ENCODE measurements around the gene ITGB3. TPM values are rescaled to one million over a fixed set of nuclear protein-coding genes. Genes with fewer than 3 reads are reported as not detected.

Gene ITGB3
- total and polyA plus RNA-seq, 10 donors = 0.30 to 56.0 (median 31.1) TPM

GRCh38 chr17:47318197-47318918 is 64.7 kb downstream of the ITGB3 start:
- H3K36me3 ChIP-seq = no peaks in the 10 kb centered on the region
- no peak for TF ChIP-seq POLR2AphosphoS5 (IDR thresholded peaks at IDR 0.05)
- no peak for TF ChIP-seq POLR2A (IDR thresholded peaks at IDR 0.05)
- H3K27ac ChIP-seq = no peak overlapping the region
- intact Hi-C loops (cut with DNase I; ENCODE audit: low total_unique reads) = loop anchor here (5.0 kb wide), 1 partner anchor 86 kb away; no protein-coding TSS in a partner anchor
- 89 to 98% (median 91%) methylated on average over 3 of the region's 3 CpGs for WGBS, 5 donors
- H3K27me3 ChIP-seq (replicated peaks in 1 of 7) = no peaks in the 10 kb centered on the region
- H3K9me3 ChIP-seq = peaks cover 0 to 4% (median 0%) of the 10 kb centered on the region in 8 donors
- no peak overlapping the region for H3K4me3 ChIP-seq
- H3K4me1 ChIP-seq = peaks cover 0 to 23% (median 17%) of the 10 kb centered on the region in 6 donors
- DNase-seq = no peak

DNA sequence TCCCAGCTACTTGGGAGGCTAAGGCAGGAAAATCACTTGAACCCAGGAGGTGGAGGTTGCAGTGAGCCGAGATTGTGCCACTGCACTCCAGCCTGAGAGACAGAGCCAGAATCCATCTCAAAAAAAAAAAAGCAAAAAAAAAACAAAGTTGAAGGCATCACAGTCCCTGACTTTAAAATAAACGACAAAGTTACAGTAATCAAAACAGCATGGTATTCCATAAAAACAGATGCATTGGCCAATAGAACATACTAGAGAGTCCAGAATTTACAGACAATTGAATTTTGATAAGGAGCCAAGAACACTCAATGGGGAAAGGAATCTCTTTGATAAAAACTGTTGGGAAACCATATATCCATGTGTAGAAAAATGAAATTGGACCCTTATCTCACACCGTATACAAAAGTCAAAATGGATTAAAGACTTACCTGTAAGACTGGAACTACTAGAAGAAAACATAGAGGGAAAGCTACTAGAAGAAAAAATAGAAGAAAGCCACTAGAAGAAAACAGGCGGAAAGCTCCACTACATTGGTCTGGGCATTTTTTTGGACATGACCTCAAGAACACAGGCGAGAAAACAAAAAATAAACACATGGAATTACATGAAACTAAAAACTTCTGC is 67.4 kb downstream of the ITGB3 start:
- no peak overlapping the region for H3K4me3 ChIP-seq
- no peaks in the 10 kb centered on the region for H3K27me3 ChIP-seq (replicated peaks in 1 of 7)
- 75 to 90% (median 79%) methylated on average over 5 of the region's 5 CpGs for WGBS, 5 donors
- peaks cover 0 to 4% (median 0%) of the 10 kb centered on the region in 8 donors for H3K9me3 ChIP-seq
- intact Hi-C loops (cut with DNase I; ENCODE audit: low total_unique reads) = no loop called here
- H3K4me1 ChIP-seq = peaks cover 0 to 23% (median 13%) of the 10 kb centered on the region in 6 donors
- H3K27ac ChIP-seq = no peak overlapping the region
- H3K36me3 ChIP-seq = no peaks in the 10 kb centered on the region
- TF ChIP-seq POLR2A (IDR thresholded peaks at IDR 0.05) (no peak), POLR2AphosphoS5 (IDR thresholded peaks at IDR 0.05) (no peak)
- TF ChIP-seq, protein P1, sequence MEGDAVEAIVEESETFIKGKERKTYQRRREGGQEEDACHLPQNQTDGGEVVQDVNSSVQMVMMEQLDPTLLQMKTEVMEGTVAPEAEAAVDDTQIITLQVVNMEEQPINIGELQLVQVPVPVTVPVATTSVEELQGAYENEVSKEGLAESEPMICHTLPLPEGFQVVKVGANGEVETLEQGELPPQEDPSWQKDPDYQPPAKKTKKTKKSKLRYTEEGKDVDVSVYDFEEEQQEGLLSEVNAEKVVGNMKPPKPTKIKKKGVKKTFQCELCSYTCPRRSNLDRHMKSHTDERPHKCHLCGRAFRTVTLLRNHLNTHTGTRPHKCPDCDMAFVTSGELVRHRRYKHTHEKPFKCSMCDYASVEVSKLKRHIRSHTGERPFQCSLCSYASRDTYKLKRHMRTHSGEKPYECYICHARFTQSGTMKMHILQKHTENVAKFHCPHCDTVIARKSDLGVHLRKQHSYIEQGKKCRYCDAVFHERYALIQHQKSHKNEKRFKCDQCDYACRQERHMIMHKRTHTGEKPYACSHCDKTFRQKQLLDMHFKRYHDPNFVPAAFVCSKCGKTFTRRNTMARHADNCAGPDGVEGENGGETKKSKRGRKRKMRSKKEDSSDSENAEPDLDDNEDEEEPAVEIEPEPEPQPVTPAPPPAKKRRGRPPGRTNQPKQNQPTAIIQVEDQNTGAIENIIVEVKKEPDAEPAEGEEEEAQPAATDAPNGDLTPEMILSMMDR (IDR thresholded peaks at IDR 0.05 in 8 of 11, conservative IDR thresholded peaks at IDR 0.05 in 3 of 11) = no peak
- DNase-seq = no peak

DNA sequence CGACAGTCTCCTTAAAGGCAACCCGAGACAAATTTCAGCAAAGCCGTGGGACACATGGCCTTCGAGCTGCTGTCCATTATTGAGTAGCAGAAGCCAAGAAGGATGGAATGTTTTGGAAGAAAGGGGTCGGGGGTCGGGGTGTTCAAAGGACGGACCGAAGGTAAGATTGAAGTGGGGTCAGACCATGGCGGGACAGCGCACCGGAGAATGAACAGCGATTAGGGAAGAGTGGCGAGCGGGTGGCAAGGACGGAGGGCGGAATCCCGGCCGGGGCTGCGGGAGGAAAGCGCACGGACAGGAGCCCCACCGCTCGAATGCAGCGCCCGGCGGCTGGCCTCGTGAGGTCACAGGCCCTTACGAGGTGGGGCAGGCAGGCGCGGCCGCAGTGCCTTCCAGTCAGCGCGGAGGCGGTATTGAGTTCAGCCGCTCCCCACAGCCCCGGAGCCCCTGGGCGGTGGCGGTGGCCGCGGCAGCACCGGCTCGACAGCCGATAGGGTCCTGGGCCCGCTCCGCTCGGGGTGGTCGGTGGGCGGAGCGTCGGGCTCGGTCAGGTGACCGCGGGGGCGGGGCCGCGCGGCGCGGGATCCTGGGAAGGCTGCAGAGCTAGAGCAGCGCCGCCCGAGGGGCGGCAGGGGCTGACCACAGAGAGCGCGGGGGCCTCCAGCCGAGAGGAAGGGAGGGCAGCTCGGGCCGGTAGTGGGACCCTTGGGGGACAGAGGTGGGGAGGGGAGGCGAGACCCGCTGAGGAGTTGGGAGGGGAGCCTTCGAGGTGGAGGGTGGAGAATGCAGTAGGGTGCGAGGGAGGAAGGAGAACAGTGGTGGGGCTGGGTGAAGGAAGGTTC is 70.0 kb downstream of the ITGB3 start, which contains the start of gene EFCAB13:
Gene EFCAB13, plus strand, starts transcription at position 574 of the 842 bp plus-strand sequence. CDS start 4,399 bp downstream, outside the sequence.
- Histone ChIP-seq H3K4me3 (peak within 1 kb of the TSS; percentile 51 to 75 (median 64)), H3K4me1 (peaks cover 0 to 23% (median 12%) of the 10 kb centered on the region in 6 donors), H3K27ac (peak within 1 kb of the TSS; percentile 90 to 98 (median 94)), H3K9me3 (peaks cover 0 to 4% (median 0%) of the 10 kb centered on the region in 8 donors), H3K36me3 (peaks cover 0 to 3% (median 0%) of the 10 kb centered on the region in 6 donors), H3K27me3 (replicated peaks in 1 of 7) (no peaks in the 10 kb centered on the region)
- intact Hi-C loops (cut with DNase I; ENCODE audit: low total_unique reads) = no loop called here
- WGBS, 5 donors = 1 to 2% (median 1%) methylated on average over 41 to 72 of the region's 72 CpGs
- peak; percentile 94 to 97 (median 96) for TF ChIP-seq POLR2AphosphoS5 (IDR thresholded peaks at IDR 0.05)
- peak in 2 of 3 donors; percentile 94 to 96 for TF ChIP-seq POLR2A (IDR thresholded peaks at IDR 0.05)
- TF ChIP-seq, protein P1 (IDR thresholded peaks at IDR 0.05 in 8 of 11, conservative IDR thresholded peaks at IDR 0.05 in 3 of 11) = peak in 8 of 11 experiments; percentile 11 to 50 (median 34)
- peak; percentile 96 for DNase-seq

Data from spleen (tissue), 11 donors.